ENCODE measurements around the gene AFF3.

GRCh38 chr2:100077456-100077855 is 64.9 kb downstream of the AFF3 start:
- TF ChIP-seq, protein P1, sequence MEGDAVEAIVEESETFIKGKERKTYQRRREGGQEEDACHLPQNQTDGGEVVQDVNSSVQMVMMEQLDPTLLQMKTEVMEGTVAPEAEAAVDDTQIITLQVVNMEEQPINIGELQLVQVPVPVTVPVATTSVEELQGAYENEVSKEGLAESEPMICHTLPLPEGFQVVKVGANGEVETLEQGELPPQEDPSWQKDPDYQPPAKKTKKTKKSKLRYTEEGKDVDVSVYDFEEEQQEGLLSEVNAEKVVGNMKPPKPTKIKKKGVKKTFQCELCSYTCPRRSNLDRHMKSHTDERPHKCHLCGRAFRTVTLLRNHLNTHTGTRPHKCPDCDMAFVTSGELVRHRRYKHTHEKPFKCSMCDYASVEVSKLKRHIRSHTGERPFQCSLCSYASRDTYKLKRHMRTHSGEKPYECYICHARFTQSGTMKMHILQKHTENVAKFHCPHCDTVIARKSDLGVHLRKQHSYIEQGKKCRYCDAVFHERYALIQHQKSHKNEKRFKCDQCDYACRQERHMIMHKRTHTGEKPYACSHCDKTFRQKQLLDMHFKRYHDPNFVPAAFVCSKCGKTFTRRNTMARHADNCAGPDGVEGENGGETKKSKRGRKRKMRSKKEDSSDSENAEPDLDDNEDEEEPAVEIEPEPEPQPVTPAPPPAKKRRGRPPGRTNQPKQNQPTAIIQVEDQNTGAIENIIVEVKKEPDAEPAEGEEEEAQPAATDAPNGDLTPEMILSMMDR (IDR thresholded peaks at IDR 0.05; ENCODE audit: low read length), result no peak
- TF ChIP-seq EZH2 (optimal IDR thresholded peaks at IDR 0.05; ENCODE audit: low read depth, low read length), result no peak
- TF ChIP-seq EZH2phosphoT487 (IDR thresholded peaks at IDR 0.05; ENCODE audit: low read length), result no peak
